ENCODE data around the gene NANOS3. TPM values are rescaled to one million over a fixed set of nuclear protein-coding genes. Genes with fewer than 3 reads are reported as not detected.

NANOS3 gene
- total and polyA plus RNA-seq, 9 of the 15 experiments (the other 6 are each of a cell fraction or from before 2014, with no cell fraction given): not detected

GRCh38 chr19:13908674-13909073 is 31.7 kb downstream of the NANOS3 start:
- Histone ChIP-seq H3K9me3 (replicated peaks; ENCODE audit: control insufficient read depth, insufficient read depth, low read depth, low read length) (no peaks in the 10 kb centered on the region), H3K4me1 (replicated peaks in 1 of 2; ENCODE audit: control insufficient read depth in 2 of 2, insufficient read depth in 2 of 2, low read length in 2 of 2) (peaks cover 10 to 28% of the 10 kb centered on the region in 2 experiments), H4K20me1 (replicated peaks; ENCODE audit: control insufficient read depth, insufficient read depth, low read length) (no peaks in the 10 kb centered on the region), H3K27me3 (ENCODE audit: control insufficient read depth in 2 of 2, insufficient read depth in 2 of 2, low read length in 2 of 2) (no peaks in the 10 kb centered on the region), H3K4me3 (no peak overlapping the region), H3K4me2 (ENCODE audit: insufficient read depth, low read length) (no peak overlapping the region), H2AFZ (ENCODE audit: low read depth, low read length) (no peak overlapping the region), H3K9ac (ENCODE audit: insufficient read depth in 1 of 2, low read depth in 2 of 2, low read length in 2 of 2) (no peak overlapping the region), H3K9me1 (ENCODE audit: control insufficient read depth, insufficient read depth, low read length) (no peaks in the 10 kb centered on the region), H3K27ac (ENCODE audit: extremely low read depth, low read depth, low read length) (no peak overlapping the region), H3K79me2 (ENCODE audit: control insufficient read depth, insufficient read depth, low read length) (peaks cover 22% of the 10 kb centered on the region), H3K36me3 (ENCODE audit: control insufficient read depth, insufficient read depth, low read length) (peaks cover 29% of the 10 kb centered on the region; the same call in 2 of the 3 replicates)
- ChIA-PET CTCF (ENCODE audit: low intra/inter-chr PET ratio) (no interaction called here), POLR2A (interaction anchor here (0.6 to 0.7 kb wide), 4 partner anchors 50 to 1186 kb away, joined by 3 to 4 read pairs (median 4); no protein-coding TSS in a partner anchor)
- intact Hi-C loops (cut with micrococcal nuclease): no loop called here
- BruUV-seq (replicated peaks): no TSS peak
- FAIRE-seq: no peak
- in situ Hi-C loops (cut with MboI): no loop called here
- no peak for ATAC-seq
- no peak for TF ChIP-seq ZNF561 (CRISPR knock-in tag; conservative IDR thresholded peaks at IDR 0.05)
- TF ChIP-seq NFRKB (IDR thresholded peaks at IDR 0.05; ENCODE audit: low read depth): no peak
- TF ChIP-seq PHB (CRISPR knock-in tag; IDR thresholded peaks at IDR 0.05): no peak
- TF ChIP-seq SMC3 (conservative IDR thresholded peaks at IDR 0.05; ENCODE audit: insufficient read depth, low read depth, low read length): no peak
- no peak for TF ChIP-seq ASH1L (IDR thresholded peaks at IDR 0.05; ENCODE audit: borderline replicate concordance, low read depth, partially characterized antibody)
- TF ChIP-seq, protein P1, sequence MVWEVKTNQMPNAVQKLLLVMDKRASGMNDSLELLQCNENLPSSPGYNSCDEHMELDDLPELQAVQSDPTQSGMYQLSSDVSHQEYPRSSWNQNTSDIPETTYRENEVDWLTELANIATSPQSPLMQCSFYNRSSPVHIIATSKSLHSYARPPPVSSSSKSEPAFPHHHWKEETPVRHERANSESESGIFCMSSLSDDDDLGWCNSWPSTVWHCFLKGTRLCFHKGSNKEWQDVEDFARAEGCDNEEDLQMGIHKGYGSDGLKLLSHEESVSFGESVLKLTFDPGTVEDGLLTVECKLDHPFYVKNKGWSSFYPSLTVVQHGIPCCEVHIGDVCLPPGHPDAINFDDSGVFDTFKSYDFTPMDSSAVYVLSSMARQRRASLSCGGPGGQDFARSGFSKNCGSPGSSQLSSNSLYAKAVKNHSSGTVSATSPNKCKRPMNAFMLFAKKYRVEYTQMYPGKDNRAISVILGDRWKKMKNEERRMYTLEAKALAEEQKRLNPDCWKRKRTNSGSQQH (CRISPR knock-in tag; IDR thresholded peaks at IDR 0.05): no peak
- TF ChIP-seq ZNF253 (CRISPR knock-in tag; conservative IDR thresholded peaks at IDR 0.05): no peak
- no peak for TF ChIP-seq HOXB6 (CRISPR knock-in tag; IDR thresholded peaks at IDR 0.05; ENCODE audit: borderline replicate concordance)
- TF ChIP-seq HNRNPL (IDR thresholded peaks at IDR 0.05; ENCODE audit: low read depth, low read length): no peak
- TF ChIP-seq TCFL5 (CRISPR knock-in tag; conservative IDR thresholded peaks at IDR 0.05): no peak
- TF ChIP-seq CTCF (IDR thresholded peaks at IDR 0.05 in 2 of 3, conservative IDR thresholded peaks at IDR 0.05 in 1 of 3; ENCODE audit: insufficient read depth in 2 of 3, low read depth in 1 of 3, low read length in 3 of 3): no peak
- TF ChIP-seq ZKSCAN8 (CRISPR knock-in tag; IDR thresholded peaks at IDR 0.05): no peak
- no peak for TF ChIP-seq PHF21A (IDR thresholded peaks at IDR 0.05; ENCODE audit: borderline replicate concordance, low read depth)
- TF ChIP-seq PHF8 (IDR thresholded peaks at IDR 0.05; ENCODE audit: borderline replicate concordance, low read length): no peak
- no peak for TF ChIP-seq CGGBP1 (CRISPR knock-in tag; IDR thresholded peaks at IDR 0.05)
- no peak for TF ChIP-seq CBFA2T2 (conservative IDR thresholded peaks at IDR 0.05)
- TF ChIP-seq GTF2A2 (tag; IDR thresholded peaks at IDR 0.05): no peak
- no peak for TF ChIP-seq EP400 (IDR thresholded peaks at IDR 0.05)
- no peak for DNase-seq (ENCODE audit: extremely low read depth in 1 of 4, low spot score in 3 of 4)
- 89% methylated on average over 7 of the region's 8 CpGs for WGBS (ENCODE audit: insufficient coverage, low coverage, missing lambda C conversion rate)
